HepG2 (cell line): ENCODE data around the gene IGFBP5. TPM values are rescaled to one million over a fixed set of nuclear protein-coding genes. Genes with fewer than 3 reads are reported as not detected.

Source experiments
- AHR ChIP-seq: IDR thresholded peaks from 2 replicates; pipeline ENCODE4 v1.6.1; 2018; ENCODE audit warnings: missing genetic modification reagents, missing compliant biosample characterization
- ATF7 ChIP-seq, 2 experiments: fragments of 450-650 bp in 1 of 2; sonication (generic) in 1 of 2; formaldehyde crosslinking in 1 of 2; IDR thresholded peaks; 2 replicates each; pipeline versions ENCODE4 v1.4.0 to v1.6.1; 2016 to 2020; ENCODE audit warnings: antibody characterized with exemption in 1 of 2, mild to moderate bottlenecking in 1 of 2, missing genetic modification reagents in 1 of 2
- FOXO4 ChIP-seq: sonication (generic); formaldehyde crosslinking; conservative IDR thresholded peaks from 2 replicates; pipeline ENCODE4 v1.8.1; 2023; ENCODE audit warnings: missing genetic modification reagents
- POGK ChIP-seq: sonication (generic); formaldehyde crosslinking; conservative IDR thresholded peaks from 2 replicates; pipeline ENCODE4 v1.8.0; 2022; ENCODE audit warnings: mild to moderate bottlenecking, moderate library complexity, missing genetic modification reagents
- RFXAP ChIP-seq: sonication (generic); formaldehyde crosslinking; IDR thresholded peaks from 2 replicates; pipeline ENCODE4 v1.4.0; 2020; ENCODE audit warnings: missing genetic modification reagents, borderline replicate concordance
- SMAD9 ChIP-seq: sonication (generic); formaldehyde crosslinking; IDR thresholded peaks from 2 replicates; pipeline ENCODE4 v1.5.1; 2020; ENCODE audit warnings: mild to moderate bottlenecking, missing genetic modification reagents
- TFDP1 ChIP-seq: IDR thresholded peaks from 2 replicates; pipeline ENCODE4 v1.6.1; 2016; ENCODE audit warnings: missing compliant biosample characterization, missing genetic modification reagents, borderline replicate concordance
- ZBTB43 ChIP-seq: sonication (generic); formaldehyde crosslinking; conservative IDR thresholded peaks from 2 replicates; pipeline ENCODE4 v1.4.0; 2020; ENCODE audit warnings: missing genetic modification reagents
- ZNF317 ChIP-seq: sonication (generic); formaldehyde crosslinking; IDR thresholded peaks from 2 replicates; pipeline ENCODE4 v1.5.0; 2020; ENCODE audit warnings: mild to moderate bottlenecking, missing genetic modification reagents
- ZNF350 ChIP-seq: sonication (generic); formaldehyde crosslinking; IDR thresholded peaks from 2 replicates; pipeline ENCODE4 v1.4.0; 2020; ENCODE audit warnings: mild to moderate bottlenecking, low read depth, missing genetic modification reagents, borderline replicate concordance
- ZNF563 ChIP-seq: sonication (generic); formaldehyde crosslinking; IDR thresholded peaks from 2 replicates; pipeline ENCODE4 v1.8.0; 2022; ENCODE audit warnings: mild to moderate bottlenecking, moderate library complexity, missing genetic modification reagents
- ZNF792 ChIP-seq: IDR thresholded peaks from 2 replicates; pipeline ENCODE4 v1.6.1; 2016
- polyA plus RNA-seq, 8 experiments: library from polyadenylated mRNA; depleted of rRNA in 3 of 8; stranded (reverse) in 7 of 8; unstranded in 1 of 8; fragments of >200 nt; fragmentation: Illumina TruSeq in 4 of 8; extraction: Trizol in 4 of 8; gene quantifications; 2 replicates each; pipeline versions ENCODE4 v1.2.1 to v1.2.3, GENCODE V29; 2011 to 2016; ENCODE audit warnings: low read depth in 4 of 8, missing spikeins in 1 of 8, mixed read lengths in 1 of 8; ENCODE audit not compliant: insufficient read depth in 1 of 8
- total RNA-seq, 5 experiments: library from RNA; depleted of rRNA; stranded (reverse); fragments of >200 nt; fragmentation: Illumina TruSeq; extraction: Trizol; gene quantifications; 2 replicates each; pipeline ENCODE4 v1.2.3, GENCODE V29; 2016; ENCODE audit warnings: low read depth in 1 of 5
- TF ChIP-seq, protein P1 (sequence below): sonication (generic); formaldehyde crosslinking; IDR thresholded peaks from 2 replicates; pipeline ENCODE4 v1.9.0; 2021; ENCODE audit warnings: mild to moderate bottlenecking, missing genetic modification reagents
- TF ChIP-seq, protein P2 (sequence below): sonication (generic); formaldehyde crosslinking; IDR thresholded peaks from 2 replicates; pipeline ENCODE4 v1.5.1; 2020; ENCODE audit warnings: missing genetic modification reagents, mild to moderate bottlenecking, borderline replicate concordance

The IGFBP5 gene
- total and polyA plus RNA-seq, 2 of the 13 experiments (the other 11 are each of a cell fraction or from before 2014, with no cell fraction given) = 0.15 TPM; not detected in 1

- TF ChIP-seq FOXO4 = no peak
- TF ChIP-seq POGK (CRISPR knock-in tag) = no peak
- TF ChIP-seq ZNF350 (CRISPR knock-in tag) = no peak
- no peak for TF ChIP-seq ZNF563
- no peak for TF ChIP-seq ZNF317 (CRISPR knock-in tag)
- no peak for TF ChIP-seq ZBTB43
- TF ChIP-seq TFDP1 (CRISPR knock-in tag) = no peak; the same call in 1 of the 2 replicates
- TF ChIP-seq, protein P1, sequence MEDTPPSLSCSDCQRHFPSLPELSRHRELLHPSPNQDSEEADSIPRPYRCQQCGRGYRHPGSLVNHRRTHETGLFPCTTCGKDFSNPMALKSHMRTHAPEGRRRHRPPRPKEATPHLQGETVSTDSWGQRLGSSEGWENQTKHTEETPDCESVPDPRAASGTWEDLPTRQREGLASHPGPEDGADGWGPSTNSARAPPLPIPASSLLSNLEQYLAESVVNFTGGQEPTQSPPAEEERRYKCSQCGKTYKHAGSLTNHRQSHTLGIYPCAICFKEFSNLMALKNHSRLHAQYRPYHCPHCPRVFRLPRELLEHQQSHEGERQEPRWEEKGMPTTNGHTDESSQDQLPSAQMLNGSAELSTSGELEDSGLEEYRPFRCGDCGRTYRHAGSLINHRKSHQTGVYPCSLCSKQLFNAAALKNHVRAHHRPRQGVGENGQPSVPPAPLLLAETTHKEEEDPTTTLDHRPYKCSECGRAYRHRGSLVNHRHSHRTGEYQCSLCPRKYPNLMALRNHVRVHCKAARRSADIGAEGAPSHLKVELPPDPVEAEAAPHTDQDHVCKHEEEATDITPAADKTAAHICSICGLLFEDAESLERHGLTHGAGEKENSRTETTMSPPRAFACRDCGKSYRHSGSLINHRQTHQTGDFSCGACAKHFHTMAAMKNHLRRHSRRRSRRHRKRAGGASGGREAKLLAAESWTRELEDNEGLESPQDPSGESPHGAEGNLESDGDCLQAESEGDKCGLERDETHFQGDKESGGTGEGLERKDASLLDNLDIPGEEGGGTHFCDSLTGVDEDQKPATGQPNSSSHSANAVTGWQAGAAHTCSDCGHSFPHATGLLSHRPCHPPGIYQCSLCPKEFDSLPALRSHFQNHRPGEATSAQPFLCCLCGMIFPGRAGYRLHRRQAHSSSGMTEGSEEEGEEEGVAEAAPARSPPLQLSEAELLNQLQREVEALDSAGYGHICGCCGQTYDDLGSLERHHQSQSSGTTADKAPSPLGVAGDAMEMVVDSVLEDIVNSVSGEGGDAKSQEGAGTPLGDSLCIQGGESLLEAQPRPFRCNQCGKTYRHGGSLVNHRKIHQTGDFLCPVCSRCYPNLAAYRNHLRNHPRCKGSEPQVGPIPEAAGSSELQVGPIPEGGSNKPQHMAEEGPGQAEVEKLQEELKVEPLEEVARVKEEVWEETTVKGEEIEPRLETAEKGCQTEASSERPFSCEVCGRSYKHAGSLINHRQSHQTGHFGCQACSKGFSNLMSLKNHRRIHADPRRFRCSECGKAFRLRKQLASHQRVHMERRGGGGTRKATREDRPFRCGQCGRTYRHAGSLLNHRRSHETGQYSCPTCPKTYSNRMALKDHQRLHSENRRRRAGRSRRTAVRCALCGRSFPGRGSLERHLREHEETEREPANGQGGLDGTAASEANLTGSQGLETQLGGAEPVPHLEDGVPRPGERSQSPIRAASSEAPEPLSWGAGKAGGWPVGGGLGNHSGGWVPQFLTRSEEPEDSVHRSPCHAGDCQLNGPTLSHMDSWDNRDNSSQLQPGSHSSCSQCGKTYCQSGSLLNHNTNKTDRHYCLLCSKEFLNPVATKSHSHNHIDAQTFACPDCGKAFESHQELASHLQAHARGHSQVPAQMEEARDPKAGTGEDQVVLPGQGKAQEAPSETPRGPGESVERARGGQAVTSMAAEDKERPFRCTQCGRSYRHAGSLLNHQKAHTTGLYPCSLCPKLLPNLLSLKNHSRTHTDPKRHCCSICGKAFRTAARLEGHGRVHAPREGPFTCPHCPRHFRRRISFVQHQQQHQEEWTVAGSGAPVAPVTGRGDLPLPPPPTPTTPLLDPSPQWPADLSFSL = no peak
- TF ChIP-seq SMAD9 (CRISPR knock-in tag) = no peak
- TF ChIP-seq ZNF792 (CRISPR knock-in tag) = no peak
- TF ChIP-seq, protein P2, sequence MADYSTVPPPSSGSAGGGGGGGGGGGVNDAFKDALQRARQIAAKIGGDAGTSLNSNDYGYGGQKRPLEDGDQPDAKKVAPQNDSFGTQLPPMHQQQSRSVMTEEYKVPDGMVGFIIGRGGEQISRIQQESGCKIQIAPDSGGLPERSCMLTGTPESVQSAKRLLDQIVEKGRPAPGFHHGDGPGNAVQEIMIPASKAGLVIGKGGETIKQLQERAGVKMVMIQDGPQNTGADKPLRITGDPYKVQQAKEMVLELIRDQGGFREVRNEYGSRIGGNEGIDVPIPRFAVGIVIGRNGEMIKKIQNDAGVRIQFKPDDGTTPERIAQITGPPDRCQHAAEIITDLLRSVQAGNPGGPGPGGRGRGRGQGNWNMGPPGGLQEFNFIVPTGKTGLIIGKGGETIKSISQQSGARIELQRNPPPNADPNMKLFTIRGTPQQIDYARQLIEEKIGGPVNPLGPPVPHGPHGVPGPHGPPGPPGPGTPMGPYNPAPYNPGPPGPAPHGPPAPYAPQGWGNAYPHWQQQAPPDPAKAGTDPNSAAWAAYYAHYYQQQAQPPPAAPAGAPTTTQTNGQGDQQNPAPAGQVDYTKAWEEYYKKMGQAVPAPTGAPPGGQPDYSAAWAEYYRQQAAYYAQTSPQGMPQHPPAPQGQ (CRISPR knock-in tag) = no peak
- no peak for TF ChIP-seq ATF7 (IDR thresholded peaks at IDR 0.05)
- no peak for TF ChIP-seq ATF7 (CRISPR knock-in tag; IDR thresholded peaks at IDR 0.05)
- TF ChIP-seq AHR (CRISPR knock-in tag) = no peak
- TF ChIP-seq RFXAP (CRISPR knock-in tag) = no peak
Measured at GRCh38 chr2:216661639-216662375, 33.5 kb downstream of the IGFBP5 start (continued).
